Fibroblast of lung (primary cell): ENCODE measurements around the gene PAX7. TPM values are rescaled to one million over a fixed set of nuclear protein-coding genes. Genes with fewer than 3 reads are reported as not detected.
A peak's percentile ranks its signal among the peaks of the same experiment; 100 is the strongest.

Source experiments
- DNase-seq, 2 donors: peaks; one replicate each; pipeline versions ENCODE4 v3.0.0 to v3.0.0-alpha.2; 2010; ENCODE audit warnings: low read depth in 2 of 2
- H2AFZ ChIP-seq: 2 replicates; pipeline ENCODE4 v1.5.1; 2012; ENCODE audit warnings: low read length, control low read depth, inconsistent platforms
- H3K27ac ChIP-seq: 2 replicates; pipeline ENCODE4 v1.5.1; 2011; ENCODE audit warnings: low read length, control low read depth; ENCODE audit not compliant: insufficient read depth
- H3K27me3 ChIP-seq: 2 replicates; pipeline ENCODE4 v1.5.1; 2011; ENCODE audit warnings: mild to moderate bottlenecking, low read length; ENCODE audit not compliant: control insufficient read depth, insufficient read depth
- H3K36me3 ChIP-seq: 2 replicates; pipeline ENCODE4 v1.5.1; 2011; ENCODE audit warnings: low read length; ENCODE audit not compliant: control insufficient read depth, insufficient read depth
- H3K4me1 ChIP-seq: 2 replicates; pipeline ENCODE4 v1.5.1; 2011; ENCODE audit warnings: low read length; ENCODE audit not compliant: control insufficient read depth, insufficient read depth; ENCODE audit errors: extremely low read depth
- H3K4me2 ChIP-seq: 2 replicates; pipeline ENCODE4 v1.5.1; 2011; ENCODE audit warnings: low read length, control low read depth; ENCODE audit not compliant: insufficient read depth; ENCODE audit errors: extremely low read depth
- H3K4me3 ChIP-seq, 4 experiments: fragments of 200-600 bp in 1 of 4; sonication (generic) in 1 of 4; replicated peaks in 1 of 4; 2 replicates each; pipeline ENCODE4 v1.5.1; 2011 to 2016; ENCODE audit warnings: low read length in 4 of 4, low read depth in 3 of 4, mild to moderate bottlenecking in 3 of 4, control low read depth in 2 of 4, inconsistent platforms in 1 of 4, mixed read lengths in 1 of 4; ENCODE audit not compliant: insufficient read depth in 1 of 4; ENCODE audit errors: control extremely low read depth in 1 of 4
- H3K79me2 ChIP-seq: 2 replicates; pipeline ENCODE4 v1.5.1; 2012; ENCODE audit warnings: mild to moderate bottlenecking, low read length, inconsistent platforms; ENCODE audit not compliant: control insufficient read depth, insufficient read depth
- H3K9ac ChIP-seq: 2 replicates; pipeline ENCODE4 v1.5.1; 2011; ENCODE audit warnings: mild to moderate bottlenecking, low read length, control low read depth; ENCODE audit not compliant: insufficient read depth
- H3K9me3 ChIP-seq: 2 replicates; pipeline ENCODE4 v1.5.1; 2012; ENCODE audit warnings: low read depth, low read length; ENCODE audit not compliant: control insufficient read depth, insufficient read depth
- H4K20me1 ChIP-seq: 2 replicates; pipeline ENCODE4 v1.5.1; 2011; ENCODE audit warnings: low read length; ENCODE audit not compliant: control insufficient read depth, insufficient read depth; ENCODE audit errors: extremely low read depth
- CTCF ChIP-seq, 2 donors: IDR thresholded peaks in 1 of 2; conservative IDR thresholded peaks in 1 of 2; 1 replicate in 1 of 2; 2 replicates in 1 of 2; pipeline ENCODE4 v1.5.1; 2011 to 2012; ENCODE audit warnings: low read length in 2 of 2, control low read depth in 1 of 2, inconsistent platforms in 1 of 2, low read depth in 1 of 2, mild to moderate bottlenecking in 1 of 2
- EZH2 ChIP-seq: IDR thresholded peaks from 2 replicates; pipeline ENCODE4 v1.5.1; 2012; ENCODE audit warnings: low read length, control low read depth, mild to moderate bottlenecking; ENCODE audit errors: missing control alignments
- polyA plus RNA-seq, 2 donors: library from polyadenylated mRNA; depleted of rRNA in 1 of 2; stranded (reverse) in 1 of 2; unstranded in 1 of 2; fragments of >200 nt; gene quantifications; 2 replicates each; pipeline ENCODE4 v1.2.1, GENCODE V29; 2011 to 2012; ENCODE audit warnings: missing spikeins in 1 of 2
- total RNA-seq: library from RNA; depleted of rRNA; stranded (reverse); fragments of >200 nt; gene quantifications from 2 replicates; pipeline ENCODE4 v1.2.1, GENCODE V29; 2014

PAX7 gene
- total and polyA plus RNA-seq, 2 donors (not counting 1 experiment from before 2014, with no cell fraction given), result not detected

- Histone ChIP-seq H3K27me3 (peaks cover 71% of the 10 kb centered on the region), H3K4me1 (no peaks in the 10 kb centered on the region), H3K9me3 (no peaks in the 10 kb centered on the region), H4K20me1 (no peaks in the 10 kb centered on the region), H3K4me3 (no peak overlapping the region), H3K4me2 (no peak overlapping the region), H3K79me2 (no peaks in the 10 kb centered on the region), H3K36me3 (no peaks in the 10 kb centered on the region), H3K27ac (no peak overlapping the region), H2AFZ (no peak overlapping the region), H3K9ac (no peak overlapping the region)
- TF ChIP-seq EZH2 (no peak), CTCF (conservative IDR thresholded peaks at IDR 0.05 in 1 of 2, IDR thresholded peaks at IDR 0.05 in 1 of 2; ENCODE audit: low read depth in 1 of 2, low read length in 2 of 2) (no peak)
- DNase-seq, result no peak
These were observed 4.5 kb downstream of the PAX7 start for GRCh38 chr1:18635070-18635577.

- no peak overlapping the region for H3K27ac ChIP-seq
- H3K27me3 ChIP-seq, result peaks cover 70% of the 10 kb centered on the region
- H3K4me1 ChIP-seq, result no peaks in the 10 kb centered on the region
- no peaks in the 10 kb centered on the region for H3K36me3 ChIP-seq
- H3K9me3 ChIP-seq, result no peaks in the 10 kb centered on the region
- H3K4me2 ChIP-seq, result no peak overlapping the region
- no peak overlapping the region for H2AFZ ChIP-seq
- H4K20me1 ChIP-seq, result no peaks in the 10 kb centered on the region
- no peaks in the 10 kb centered on the region for H3K79me2 ChIP-seq
- no peak overlapping the region for H3K9ac ChIP-seq
- peak; percentile 83 for TF ChIP-seq EZH2
- TF ChIP-seq CTCF (conservative IDR thresholded peaks at IDR 0.05 in 1 of 2, IDR thresholded peaks at IDR 0.05 in 1 of 2; ENCODE audit: low read depth in 1 of 2, low read length in 2 of 2), result no peak
- no peak overlapping the region for H3K4me3 ChIP-seq
- no peak for DNase-seq
These were observed 5.4 kb downstream of the PAX7 start for GRCh38 chr1:18635891-18636595.

- H3K36me3 ChIP-seq, result no peaks in the 10 kb centered on the region
- no peak overlapping the region for H3K4me2 ChIP-seq
- H3K27me3 ChIP-seq, result peaks cover 73% of the 10 kb centered on the region
- no peaks in the 10 kb centered on the region for H4K20me1 ChIP-seq
- H3K4me3 ChIP-seq, result no peak overlapping the region
- no peak for DNase-seq
- no peaks in the 10 kb centered on the region for H3K79me2 ChIP-seq
- no peak overlapping the region for H2AFZ ChIP-seq
- no peaks in the 10 kb centered on the region for H3K9me3 ChIP-seq
- H3K27ac ChIP-seq, result no peak overlapping the region
- TF ChIP-seq CTCF (conservative IDR thresholded peaks at IDR 0.05 in 1 of 2, IDR thresholded peaks at IDR 0.05 in 1 of 2; ENCODE audit: low read depth in 1 of 2, low read length in 2 of 2) (no peak), EZH2 (peak; percentile 71)
- no peaks in the 10 kb centered on the region for H3K4me1 ChIP-seq
- no peak overlapping the region for H3K9ac ChIP-seq
These were observed 6.2 kb downstream of the PAX7 start for GRCh38 chr1:18636596-18637508.
